Body of pancreas (tissue), 4 donors: Measurements from ENCODE around the gene BICRA. TPM values are rescaled to one million over a fixed set of nuclear protein-coding genes. Genes with fewer than 3 reads are reported as not detected.

Source experiments
- ATAC-seq: fragments of 150-250 bp; one replicate; pipeline ENCODE4 v1.9.1; 2016
- DNase-seq, 4 donors: peaks; one replicate each; pipeline ENCODE4 v3.0.0-alpha.2; 2019
- H3K27ac ChIP-seq, 4 donors: fragments of 200-600 bp; sonication (generic); 1 replicate in 3 of 4; 2 replicates in 1 of 4; pipeline versions ENCODE4 v1.5.1 to v1.6.1; 2016 to 2019; ENCODE audit warnings: mild to moderate bottlenecking in 1 of 4, mixed read lengths in 1 of 4, moderate library complexity in 1 of 4
- H3K27me3 ChIP-seq, 2 donors: fragments of 200-600 bp; sonication (generic); one replicate each; pipeline ENCODE4 v1.6.0; 2016; ENCODE audit warnings: mild to moderate bottlenecking in 1 of 2
- H3K36me3 ChIP-seq, 2 donors: fragments of 200-600 bp; sonication (generic); replicated peaks in 1 of 2; 2 replicates each; pipeline ENCODE4 v1.5.1; 2016; ENCODE audit warnings: low read depth in 2 of 2; ENCODE audit not compliant: insufficient read depth in 1 of 2
- H3K4me1 ChIP-seq: fragments of 200-600 bp; sonication (generic); one replicate; pipeline ENCODE4 v1.6.0; 2016
- H3K4me3 ChIP-seq, 2 donors: fragments of 200-600 bp; sonication (generic); 1 replicate in 1 of 2; 2 replicates in 1 of 2; pipeline ENCODE4 v1.5.1; 2016 to 2019
- H3K9me3 ChIP-seq, 3 donors: fragments of 200-600 bp; sonication (generic); 1 replicate in 2 of 3; 2 replicates in 1 of 3; pipeline ENCODE4 v1.5.1; 2016
- POLR2A ChIP-seq, 3 donors: fragments of 450-650 bp; IDR thresholded peaks; one replicate each; pipeline ENCODE4 v1.6.1; 2016; ENCODE audit warnings: antibody characterized with exemption in 3 of 3, mild to moderate bottlenecking in 2 of 3
- WGBS, 2 donors: methylation state at CpG; one replicate each; pipeline ENCODE4 v1.1.5; 2017; 5-methylcytosine and 5-hydroxymethylcytosine counted together
- intact Hi-C: fragments of 100-400 bp; cut with DNase I; formaldehyde crosslinking; loops from one replicate; pipeline ENCODE4 v1.15.1; 2023
- total RNA-seq, 2 donors: library from RNA; depleted of rRNA; stranded (reverse); fragments of >200 nt; gene quantifications; one replicate each; pipeline ENCODE4 v1.1.0, GENCODE V29; 2016
- TF ChIP-seq, protein P1 (sequence below), 7 experiments: fragments of 450-650 bp in 4 of 7; fragments of 200-600 bp in 3 of 7; sonication (generic) in 3 of 7; IDR thresholded peaks; one replicate each; pipeline ENCODE4 v1.5.1; 2016 to 2019; ENCODE audit warnings: antibody characterized with exemption in 7 of 7

Gene BICRA
- total RNA-seq, 2 donors from 2014 or later = 2.6 to 26.4 TPM

GRCh38 chr19:47658431-47659348 lies 49.8 kb downstream of the BICRA start:
- no peaks in the 10 kb centered on the region for H3K27me3 ChIP-seq
- WGBS, 2 donors = 78 to 84% methylated on average over 24 of the region's 24 CpGs
- TF ChIP-seq POLR2A (IDR thresholded peaks at IDR 0.05) = no peak
- TF ChIP-seq, protein P1, sequence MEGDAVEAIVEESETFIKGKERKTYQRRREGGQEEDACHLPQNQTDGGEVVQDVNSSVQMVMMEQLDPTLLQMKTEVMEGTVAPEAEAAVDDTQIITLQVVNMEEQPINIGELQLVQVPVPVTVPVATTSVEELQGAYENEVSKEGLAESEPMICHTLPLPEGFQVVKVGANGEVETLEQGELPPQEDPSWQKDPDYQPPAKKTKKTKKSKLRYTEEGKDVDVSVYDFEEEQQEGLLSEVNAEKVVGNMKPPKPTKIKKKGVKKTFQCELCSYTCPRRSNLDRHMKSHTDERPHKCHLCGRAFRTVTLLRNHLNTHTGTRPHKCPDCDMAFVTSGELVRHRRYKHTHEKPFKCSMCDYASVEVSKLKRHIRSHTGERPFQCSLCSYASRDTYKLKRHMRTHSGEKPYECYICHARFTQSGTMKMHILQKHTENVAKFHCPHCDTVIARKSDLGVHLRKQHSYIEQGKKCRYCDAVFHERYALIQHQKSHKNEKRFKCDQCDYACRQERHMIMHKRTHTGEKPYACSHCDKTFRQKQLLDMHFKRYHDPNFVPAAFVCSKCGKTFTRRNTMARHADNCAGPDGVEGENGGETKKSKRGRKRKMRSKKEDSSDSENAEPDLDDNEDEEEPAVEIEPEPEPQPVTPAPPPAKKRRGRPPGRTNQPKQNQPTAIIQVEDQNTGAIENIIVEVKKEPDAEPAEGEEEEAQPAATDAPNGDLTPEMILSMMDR (IDR thresholded peaks at IDR 0.05) = no peak
- H3K27ac ChIP-seq = peak overlapping the region in 3 of 4 donors; percentile 19 to 48 (median 23)
- peaks cover 13% of the 10 kb centered on the region for H3K4me1 ChIP-seq
- H3K4me3 ChIP-seq = no peak overlapping the region
- ATAC-seq = peak; percentile 43
- H3K9me3 ChIP-seq = no peaks in the 10 kb centered on the region
- H3K36me3 ChIP-seq = no peaks in the 10 kb centered on the region
- no peak for DNase-seq
- intact Hi-C loops = no loop called here

GRCh38 chr19:47660435-47660832 lies 51.5 kb downstream of the BICRA start:
- peaks cover 23% of the 10 kb centered on the region for H3K4me1 ChIP-seq
- H3K27me3 ChIP-seq = no peaks in the 10 kb centered on the region
- H3K36me3 ChIP-seq = no peaks in the 10 kb centered on the region
- intact Hi-C loops = no loop called here
- H3K4me3 ChIP-seq = no peak overlapping the region
- no peak overlapping the region for H3K27ac ChIP-seq
- no peak for TF ChIP-seq POLR2A (IDR thresholded peaks at IDR 0.05)
- TF ChIP-seq, protein P1 (IDR thresholded peaks at IDR 0.05) = no peak
- ATAC-seq = no peak
- no peak for DNase-seq
- H3K9me3 ChIP-seq = no peaks in the 10 kb centered on the region
- WGBS, 2 donors = 81 to 84% methylated on average over 6 of the region's 6 CpGs

- intact Hi-C loops = no loop called here
- Histone ChIP-seq H3K4me3 (no peak overlapping the region), H3K9me3 (no peaks in the 10 kb centered on the region), H3K36me3 (no peaks in the 10 kb centered on the region), H3K4me1 (peaks cover 23% of the 10 kb centered on the region), H3K27me3 (no peaks in the 10 kb centered on the region), H3K27ac (no peak overlapping the region)
- WGBS, 2 donors = 90 to 91% methylated on average over 15 to 16 of the region's 16 CpGs
- ATAC-seq = no peak
- DNase-seq = no peak
- TF ChIP-seq, protein P1 (IDR thresholded peaks at IDR 0.05) = no peak
- TF ChIP-seq POLR2A (IDR thresholded peaks at IDR 0.05) = no peak
Observed at GRCh38 chr19:47661161-47661560, 52.2 kb downstream of the BICRA start.

- Histone ChIP-seq H3K36me3 (no peaks in the 10 kb centered on the region), H3K4me3 (no peak overlapping the region), H3K27me3 (no peaks in the 10 kb centered on the region), H3K9me3 (no peaks in the 10 kb centered on the region), H3K4me1 (peaks cover 23% of the 10 kb centered on the region), H3K27ac (no peak overlapping the region)
- ATAC-seq (no peak), DNase-seq (no peak)
- 92% methylated on average over 4 of the region's 4 CpGs; no CpG with 5 or more reads in 1 of the 2 donors for WGBS, 2 donors
- TF ChIP-seq, protein P1 (IDR thresholded peaks at IDR 0.05) = no peak
- no peak for TF ChIP-seq POLR2A (IDR thresholded peaks at IDR 0.05)
- intact Hi-C loops = no loop called here
Observed at GRCh38 chr19:47661611-47662010, 52.7 kb downstream of the BICRA start.
